HEK293 (cell line): ENCODE measurements around the gene RPS19.

Experiments
- CTCF ChIA-PET: fragments of 350-600 bp; formaldehyde crosslinking; extraction: SDS; loops from one replicate; lab custom pipeline; 2021; ENCODE audit warnings: antibody characterized with exemption; lab: Yijun Ruan, JAX
- POLR2A ChIA-PET: fragments of 300-600 bp; formaldehyde crosslinking; extraction: SDS; loops from one replicate; lab custom pipeline; 2020; ENCODE audit warnings: antibody characterized with exemption, inconsistent platforms; lab: Yijun Ruan, JAX
- H3K27ac ChIP-seq: fragments of 200-500 bp; sonication (Bioruptor generic); 2 replicates; pipeline ENCODE4 v1.5.1; 2014; ENCODE audit warnings: low read depth, low read length, control low read depth, inconsistent platforms; ENCODE audit errors: extremely low read depth
- H3K36me3 ChIP-seq, 2 experiments: fragments of 200-500 bp in 1 of 2; sonication (Bioruptor generic) in 1 of 2; 1 replicate in 1 of 2; 2 replicates in 1 of 2; pipeline ENCODE4 v1.5.1; 2014 to 2017; ENCODE audit warnings: inconsistent platforms in 2 of 2, low read length in 2 of 2; ENCODE audit not compliant: control insufficient read depth in 2 of 2, insufficient read depth in 1 of 2
- H3K4me1 ChIP-seq: fragments of 200-500 bp; sonication (Bioruptor generic); 2 replicates; pipeline ENCODE4 v1.5.1; 2014; ENCODE audit warnings: mild to moderate bottlenecking, low read length, inconsistent platforms; ENCODE audit not compliant: control insufficient read depth, insufficient read depth
- H3K4me3 ChIP-seq: 2 replicates; pipeline ENCODE4 v1.5.1; 2011; ENCODE audit warnings: low read depth, mild to moderate bottlenecking, control low read depth, low read length, moderate library complexity
- H3K9me3 ChIP-seq: fragments of 200-500 bp; sonication (Bioruptor generic); 2 replicates; pipeline ENCODE4 v1.5.1; 2014; ENCODE audit warnings: low read depth, low read length, inconsistent platforms; ENCODE audit not compliant: control insufficient read depth, insufficient read depth
- KLF16 ChIP-seq: fragments of 450-650 bp; formaldehyde crosslinking; IDR thresholded peaks from 2 replicates; pipeline ENCODE4 v1.5.1; 2017; ENCODE audit warnings: missing biosample characterization, missing genetic modification characterization
- MEIS1 ChIP-seq: sonication (generic); formaldehyde crosslinking; IDR thresholded peaks from 2 replicates; pipeline ENCODE4 v1.8.1; 2022; ENCODE audit warnings: missing genetic modification reagents, mild to moderate bottlenecking, borderline replicate concordance
- SP2 ChIP-seq: fragments of 450-650 bp; formaldehyde crosslinking; IDR thresholded peaks from 2 replicates; pipeline ENCODE4 v1.5.1; 2016; ENCODE audit warnings: missing biosample characterization, missing genetic modification characterization
- SP3 ChIP-seq: fragments of 450-650 bp; formaldehyde crosslinking; IDR thresholded peaks from 2 replicates; pipeline ENCODE4 v1.5.1; 2016; ENCODE audit warnings: missing biosample characterization, missing genetic modification characterization
- ZNF133 ChIP-seq: fragments of 450-650 bp; formaldehyde crosslinking; IDR thresholded peaks from 2 replicates; pipeline ENCODE4 v1.5.1; 2016; ENCODE audit warnings: missing biosample characterization, missing genetic modification characterization
- ZNF184 ChIP-seq: fragments of 450-650 bp; IDR thresholded peaks from 2 replicates; pipeline ENCODE4 v1.5.1; 2018; ENCODE audit warnings: missing biosample characterization, mild to moderate bottlenecking, missing genetic modification characterization
- ZNF23 ChIP-seq: fragments of 450-650 bp; formaldehyde crosslinking; IDR thresholded peaks from 2 replicates; pipeline ENCODE4 v1.5.1; 2016; ENCODE audit warnings: missing biosample characterization, missing genetic modification characterization, borderline replicate concordance
- ZNF24 ChIP-seq: fragments of 450-650 bp; formaldehyde crosslinking; IDR thresholded peaks from 2 replicates; pipeline ENCODE4 v1.5.1; 2016; ENCODE audit warnings: missing biosample characterization, missing genetic modification characterization
- ZNF274 ChIP-seq, 2 experiments: fragments of 200-500 bp in 1 of 2; fragments of 450-650 bp in 1 of 2; sonication (Bioruptor generic) in 1 of 2; formaldehyde crosslinking in 1 of 2; IDR thresholded peaks; 2 replicates each; pipeline versions ENCODE4 v1.5.1 to v1.6.1; 2014 to 2016; ENCODE audit warnings: borderline replicate concordance in 1 of 2, inconsistent platforms in 1 of 2, low read length in 1 of 2, missing biosample characterization in 1 of 2, missing genetic modification characterization in 1 of 2
- ZNF354C ChIP-seq: fragments of 450-650 bp; formaldehyde crosslinking; IDR thresholded peaks from 2 replicates; pipeline ENCODE4 v1.5.1; 2016; ENCODE audit warnings: missing biosample characterization, missing genetic modification characterization, low read depth, borderline replicate concordance
- ZNF76 ChIP-seq: fragments of 450-650 bp; formaldehyde crosslinking; IDR thresholded peaks from 2 replicates; pipeline ENCODE4; 2016; ENCODE audit warnings: low read depth, missing biosample characterization, missing genetic modification characterization, borderline replicate concordance
- ZNF791 ChIP-seq: fragments of 450-650 bp; formaldehyde crosslinking; IDR thresholded peaks from 2 replicates; pipeline ENCODE4 v1.5.1; 2016; ENCODE audit warnings: missing biosample characterization, missing genetic modification characterization
- ZSCAN16 ChIP-seq: fragments of 450-650 bp; formaldehyde crosslinking; IDR thresholded peaks from 2 replicates; pipeline ENCODE4 v1.5.1; 2016; ENCODE audit warnings: missing biosample characterization, missing genetic modification characterization
- ZSCAN30 ChIP-seq: fragments of 450-650 bp; IDR thresholded peaks from 2 replicates; pipeline ENCODE4 v1.5.1; 2018; ENCODE audit warnings: missing biosample characterization, mild to moderate bottlenecking, missing genetic modification characterization, moderate library complexity
- TF ChIP-seq, protein P1 (sequence below): fragments of 450-650 bp; formaldehyde crosslinking; IDR thresholded peaks from 2 replicates; pipeline ENCODE4 v1.5.1; 2016; ENCODE audit warnings: missing biosample characterization, missing genetic modification characterization
- TF ChIP-seq, protein P2 (sequence below): fragments of 450-650 bp; formaldehyde crosslinking; IDR thresholded peaks from 2 replicates; pipeline ENCODE4 v1.5.1; 2016; ENCODE audit warnings: missing biosample characterization, missing genetic modification characterization
- TF ChIP-seq, protein P3 (sequence below): fragments of 450-650 bp; formaldehyde crosslinking; conservative IDR thresholded peaks from 2 replicates; pipeline ENCODE4 v1.5.1; 2016; ENCODE audit warnings: low read depth, missing biosample characterization, missing genetic modification characterization
- TF ChIP-seq, protein P4 (sequence below): fragments of 450-650 bp; formaldehyde crosslinking; IDR thresholded peaks from 2 replicates; pipeline ENCODE4 v1.5.1; 2016; ENCODE audit warnings: missing biosample characterization, missing genetic modification characterization, borderline replicate concordance

RPS19 gene

DNA sequence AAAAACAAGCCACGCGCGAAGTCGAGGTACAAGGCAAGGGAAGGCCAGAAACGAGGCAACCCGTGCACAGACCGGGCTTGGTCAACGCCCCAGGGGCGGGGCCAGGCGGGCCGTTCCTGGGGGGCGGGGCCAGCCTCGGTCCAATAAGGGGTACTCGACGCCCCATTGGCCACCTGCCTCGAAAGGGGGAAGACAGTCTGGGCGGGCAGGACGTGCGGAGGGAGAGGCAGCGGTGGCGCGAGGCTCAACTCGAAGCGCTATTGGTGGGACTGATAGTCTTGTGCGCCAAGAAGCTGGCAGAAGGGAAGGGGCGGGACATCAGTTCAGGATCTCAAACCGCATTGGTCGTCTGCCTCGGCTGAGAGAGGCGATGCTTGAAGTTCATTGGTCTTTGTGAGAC lies 15.5 kb upstream of the RPS19 start, which contains the start of gene LYPD4:
Gene LYPD4, minus strand, starts transcription at position 83 of the 400 bp plus-strand sequence. CDS start 5,398 bp downstream, outside the sequence.
- no peak within 1 kb of the TSS for H3K27ac ChIP-seq
- no peak for TF ChIP-seq ZNF274 (IDR thresholded peaks at IDR 0.05; ENCODE audit: low read length)
- no peak for TF ChIP-seq ZNF274 (tag by site-specific recombination; IDR thresholded peaks at IDR 0.05; ENCODE audit: borderline replicate concordance)
- TF ChIP-seq, protein P1, sequence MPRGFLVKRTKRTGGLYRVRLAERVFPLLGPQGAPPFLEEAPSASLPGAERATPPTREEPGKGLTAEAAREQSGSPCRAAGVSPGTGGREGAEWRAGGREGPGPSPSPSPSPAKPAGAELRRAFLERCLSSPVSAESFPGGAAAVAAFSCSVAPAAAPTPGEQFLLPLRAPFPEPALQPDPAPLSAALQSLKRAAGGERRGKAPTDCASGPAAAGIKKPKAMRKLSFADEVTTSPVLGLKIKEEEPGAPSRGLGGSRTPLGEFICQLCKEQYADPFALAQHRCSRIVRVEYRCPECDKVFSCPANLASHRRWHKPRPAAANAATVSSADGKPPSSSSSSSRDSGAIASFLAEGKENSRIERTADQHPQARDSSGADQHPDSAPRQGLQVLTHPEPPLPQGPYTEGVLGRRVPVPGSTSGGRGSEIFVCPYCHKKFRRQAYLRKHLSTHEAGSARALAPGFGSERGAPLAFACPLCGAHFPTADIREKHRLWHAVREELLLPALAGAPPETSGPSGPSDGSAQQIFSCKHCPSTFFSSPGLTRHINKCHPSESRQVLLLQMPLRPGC (tag by site-specific recombination): no peak
- peak; percentile 17; the same call in 1 of the 2 replicates for TF ChIP-seq SP3 (tag by site-specific recombination)
- no peak for TF ChIP-seq ZNF23 (tag by site-specific recombination)
- no peak for TF ChIP-seq ZNF76 (tag by site-specific recombination)
- no peak for TF ChIP-seq ZNF24 (tag by site-specific recombination)
- TF ChIP-seq SP2 (tag by site-specific recombination): peak; percentile 57
- no peak for TF ChIP-seq ZNF184 (tag by site-specific recombination)
- TF ChIP-seq ZNF791 (tag by site-specific recombination): no peak
- TF ChIP-seq, protein P2, sequence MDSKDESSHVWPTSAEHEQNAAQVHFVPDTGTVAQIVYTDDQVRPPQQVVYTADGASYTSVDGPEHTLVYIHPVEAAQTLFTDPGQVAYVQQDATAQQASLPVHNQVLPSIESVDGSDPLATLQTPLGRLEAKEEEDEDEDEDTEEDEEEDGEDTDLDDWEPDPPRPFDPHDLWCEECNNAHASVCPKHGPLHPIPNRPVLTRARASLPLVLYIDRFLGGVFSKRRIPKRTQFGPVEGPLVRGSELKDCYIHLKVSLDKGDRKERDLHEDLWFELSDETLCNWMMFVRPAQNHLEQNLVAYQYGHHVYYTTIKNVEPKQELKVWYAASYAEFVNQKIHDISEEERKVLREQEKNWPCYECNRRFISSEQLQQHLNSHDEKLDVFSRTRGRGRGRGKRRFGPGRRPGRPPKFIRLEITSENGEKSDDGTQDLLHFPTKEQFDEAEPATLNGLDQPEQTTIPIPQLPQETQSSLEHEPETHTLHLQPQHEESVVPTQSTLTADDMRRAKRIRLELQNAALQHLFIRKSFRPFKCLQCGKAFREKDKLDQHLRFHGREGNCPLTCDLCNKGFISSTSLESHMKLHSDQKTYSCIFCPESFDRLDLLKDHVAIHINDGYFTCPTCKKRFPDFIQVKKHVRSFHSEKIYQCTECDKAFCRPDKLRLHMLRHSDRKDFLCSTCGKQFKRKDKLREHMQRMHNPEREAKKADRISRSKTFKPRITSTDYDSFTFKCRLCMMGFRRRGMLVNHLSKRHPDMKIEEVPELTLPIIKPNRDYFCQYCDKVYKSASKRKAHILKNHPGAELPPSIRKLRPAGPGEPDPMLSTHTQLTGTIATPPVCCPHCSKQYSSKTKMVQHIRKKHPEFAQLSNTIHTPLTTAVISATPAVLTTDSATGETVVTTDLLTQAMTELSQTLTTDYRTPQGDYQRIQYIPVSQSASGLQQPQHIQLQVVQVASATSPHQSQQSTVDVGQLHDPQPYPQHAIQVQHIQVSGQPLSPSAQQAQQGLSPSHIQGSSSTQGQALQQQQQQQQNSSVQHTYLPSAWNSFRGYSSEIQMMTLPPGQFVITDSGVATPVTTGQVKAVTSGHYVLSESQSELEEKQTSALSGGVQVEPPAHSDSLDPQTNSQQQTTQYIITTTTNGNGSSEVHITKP (tag by site-specific recombination): no peak
- TF ChIP-seq KLF16 (tag by site-specific recombination): no peak
- TF ChIP-seq ZNF354C (tag by site-specific recombination): no peak
- TF ChIP-seq, protein P3, sequence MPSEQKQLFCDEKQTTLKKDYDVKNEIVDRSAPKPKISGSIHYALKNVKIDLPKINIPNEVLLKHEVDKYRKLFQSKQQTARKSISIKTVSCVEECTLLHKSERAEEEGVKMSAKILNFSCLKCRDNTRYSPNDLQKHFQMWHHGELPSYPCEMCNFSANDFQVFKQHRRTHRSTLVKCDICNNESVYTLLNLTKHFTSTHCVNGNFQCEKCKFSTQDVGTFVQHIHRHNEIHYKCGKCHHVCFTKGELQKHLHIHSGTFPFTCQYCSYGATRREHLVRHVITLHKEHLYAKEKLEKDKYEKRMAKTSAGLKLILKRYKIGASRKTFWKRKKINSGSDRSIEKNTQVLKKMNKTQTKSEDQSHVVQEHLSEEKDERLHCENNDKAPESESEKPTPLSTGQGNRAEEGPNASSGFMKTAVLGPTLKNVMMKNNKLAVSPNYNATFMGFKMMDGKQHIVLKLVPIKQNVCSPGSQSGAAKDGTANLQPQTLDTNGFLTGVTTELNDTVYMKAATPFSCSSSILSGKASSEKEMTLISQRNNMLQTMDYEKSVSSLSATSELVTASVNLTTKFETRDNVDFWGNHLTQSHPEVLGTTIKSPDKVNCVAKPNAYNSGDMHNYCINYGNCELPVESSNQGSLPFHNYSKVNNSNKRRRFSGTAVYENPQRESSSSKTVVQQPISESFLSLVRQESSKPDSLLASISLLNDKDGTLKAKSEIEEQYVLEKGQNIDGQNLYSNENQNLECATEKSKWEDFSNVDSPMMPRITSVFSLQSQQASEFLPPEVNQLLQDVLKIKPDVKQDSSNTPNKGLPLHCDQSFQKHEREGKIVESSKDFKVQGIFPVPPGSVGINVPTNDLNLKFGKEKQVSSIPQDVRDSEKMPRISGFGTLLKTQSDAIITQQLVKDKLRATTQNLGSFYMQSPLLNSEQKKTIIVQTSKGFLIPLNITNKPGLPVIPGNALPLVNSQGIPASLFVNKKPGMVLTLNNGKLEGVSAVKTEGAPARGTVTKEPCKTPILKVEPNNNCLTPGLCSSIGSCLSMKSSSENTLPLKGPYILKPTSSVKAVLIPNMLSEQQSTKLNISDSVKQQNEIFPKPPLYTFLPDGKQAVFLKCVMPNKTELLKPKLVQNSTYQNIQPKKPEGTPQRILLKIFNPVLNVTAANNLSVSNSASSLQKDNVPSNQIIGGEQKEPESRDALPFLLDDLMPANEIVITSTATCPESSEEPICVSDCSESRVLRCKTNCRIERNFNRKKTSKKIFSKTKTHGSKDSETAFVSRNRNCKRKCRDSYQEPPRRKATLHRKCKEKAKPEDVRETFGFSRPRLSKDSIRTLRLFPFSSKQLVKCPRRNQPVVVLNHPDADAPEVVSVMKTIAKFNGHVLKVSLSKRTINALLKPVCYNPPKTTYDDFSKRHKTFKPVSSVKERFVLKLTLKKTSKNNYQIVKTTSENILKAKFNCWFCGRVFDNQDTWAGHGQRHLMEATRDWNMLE (tag by site-specific recombination): no peak
- no peak for TF ChIP-seq ZSCAN30 (tag by site-specific recombination)
- TF ChIP-seq ZSCAN16: no peak
- H3K36me3 ChIP-seq: no peaks in the 10 kb centered on the region
- CTCF ChIA-PET: interaction anchor here (1.6 kb wide), 1 partner anchor 10 kb away, joined by 6 read pairs; no protein-coding TSS in a partner anchor
- no peaks in the 10 kb centered on the region for H3K9me3 ChIP-seq
- no peak within 1 kb of the TSS for H3K4me3 ChIP-seq
- POLR2A ChIA-PET: interaction anchor here (3.1 kb wide), 1 partner anchor 15 kb away, joined by 15 read pairs; the partner anchor contains the start of gene RPS19
- no peaks in the 10 kb centered on the region for H3K4me1 ChIP-seq

DNA sequence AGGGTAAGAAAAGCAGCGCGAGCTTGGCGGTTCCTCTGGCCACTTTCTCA lies 15.2 kb upstream of the RPS19 start, which contains the start of gene DMRTC2:
Gene DMRTC2, plus strand, starts transcription at position 42 of the 50 bp plus-strand sequence. CDS start 2,387 bp downstream, outside the sequence.
- POLR2A ChIA-PET: interaction anchor here (3.1 kb wide), 1 partner anchor 15 kb away, joined by 15 read pairs; the partner anchor contains the start of gene RPS19
- Histone ChIP-seq H3K27ac (no peak within 1 kb of the TSS), H3K9me3 (no peaks in the 10 kb centered on the region), H3K4me1 (no peaks in the 10 kb centered on the region), H3K36me3 (no peaks in the 10 kb centered on the region), H3K4me3 (no peak within 1 kb of the TSS)
- CTCF ChIA-PET: interaction anchor here (1.6 kb wide), 1 partner anchor 10 kb away, joined by 6 read pairs; no protein-coding TSS in a partner anchor
- TF ChIP-seq ZNF133 (tag by site-specific recombination): no peak
- TF ChIP-seq MEIS1 (CRISPR knock-in tag): no peak
- TF ChIP-seq, protein P4, sequence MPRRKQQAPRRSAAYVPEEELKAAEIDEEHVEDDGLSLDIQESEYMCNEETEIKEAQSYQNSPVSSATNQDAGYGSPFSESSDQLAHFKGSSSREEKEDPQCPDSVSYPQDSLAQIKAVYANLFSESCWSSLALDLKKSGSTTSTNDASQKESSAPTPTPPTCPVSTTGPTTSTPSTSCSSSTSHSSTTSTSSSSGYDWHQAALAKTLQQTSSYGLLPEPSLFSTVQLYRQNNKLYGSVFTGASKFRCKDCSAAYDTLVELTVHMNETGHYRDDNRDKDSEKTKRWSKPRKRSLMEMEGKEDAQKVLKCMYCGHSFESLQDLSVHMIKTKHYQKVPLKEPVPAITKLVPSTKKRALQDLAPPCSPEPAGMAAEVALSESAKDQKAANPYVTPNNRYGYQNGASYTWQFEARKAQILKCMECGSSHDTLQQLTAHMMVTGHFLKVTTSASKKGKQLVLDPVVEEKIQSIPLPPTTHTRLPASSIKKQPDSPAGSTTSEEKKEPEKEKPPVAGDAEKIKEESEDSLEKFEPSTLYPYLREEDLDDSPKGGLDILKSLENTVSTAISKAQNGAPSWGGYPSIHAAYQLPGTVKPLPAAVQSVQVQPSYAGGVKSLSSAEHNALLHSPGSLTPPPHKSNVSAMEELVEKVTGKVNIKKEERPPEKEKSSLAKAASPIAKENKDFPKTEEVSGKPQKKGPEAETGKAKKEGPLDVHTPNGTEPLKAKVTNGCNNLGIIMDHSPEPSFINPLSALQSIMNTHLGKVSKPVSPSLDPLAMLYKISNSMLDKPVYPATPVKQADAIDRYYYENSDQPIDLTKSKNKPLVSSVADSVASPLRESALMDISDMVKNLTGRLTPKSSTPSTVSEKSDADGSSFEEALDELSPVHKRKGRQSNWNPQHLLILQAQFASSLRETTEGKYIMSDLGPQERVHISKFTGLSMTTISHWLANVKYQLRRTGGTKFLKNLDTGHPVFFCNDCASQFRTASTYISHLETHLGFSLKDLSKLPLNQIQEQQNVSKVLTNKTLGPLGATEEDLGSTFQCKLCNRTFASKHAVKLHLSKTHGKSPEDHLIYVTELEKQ (tag by site-specific recombination): no peak
- TF ChIP-seq ZNF184 (tag by site-specific recombination): no peak
